PC-9 (cell line): ENCODE results near the gene AKAP12.

Experiments
- EZH2 ChIP-seq: fragments of 200-600 bp; sonication (generic); IDR thresholded peaks from 2 replicates; pipeline ENCODE4 v1.8.0; 2017; ENCODE audit warnings: antibody characterized with exemption, low read depth
- TF ChIP-seq, protein P1 (sequence below): fragments of 200-600 bp; sonication (generic); conservative IDR thresholded peaks from 2 replicates; pipeline ENCODE4 v1.6.1; 2017; ENCODE audit warnings: mixed run types, antibody characterized with exemption, mild to moderate bottlenecking, moderate library complexity

GRCh38 chr6:151219192-151219591 lies 20.6 kb upstream of the AKAP12 start:
- no peak for TF ChIP-seq EZH2
- TF ChIP-seq, protein P1, sequence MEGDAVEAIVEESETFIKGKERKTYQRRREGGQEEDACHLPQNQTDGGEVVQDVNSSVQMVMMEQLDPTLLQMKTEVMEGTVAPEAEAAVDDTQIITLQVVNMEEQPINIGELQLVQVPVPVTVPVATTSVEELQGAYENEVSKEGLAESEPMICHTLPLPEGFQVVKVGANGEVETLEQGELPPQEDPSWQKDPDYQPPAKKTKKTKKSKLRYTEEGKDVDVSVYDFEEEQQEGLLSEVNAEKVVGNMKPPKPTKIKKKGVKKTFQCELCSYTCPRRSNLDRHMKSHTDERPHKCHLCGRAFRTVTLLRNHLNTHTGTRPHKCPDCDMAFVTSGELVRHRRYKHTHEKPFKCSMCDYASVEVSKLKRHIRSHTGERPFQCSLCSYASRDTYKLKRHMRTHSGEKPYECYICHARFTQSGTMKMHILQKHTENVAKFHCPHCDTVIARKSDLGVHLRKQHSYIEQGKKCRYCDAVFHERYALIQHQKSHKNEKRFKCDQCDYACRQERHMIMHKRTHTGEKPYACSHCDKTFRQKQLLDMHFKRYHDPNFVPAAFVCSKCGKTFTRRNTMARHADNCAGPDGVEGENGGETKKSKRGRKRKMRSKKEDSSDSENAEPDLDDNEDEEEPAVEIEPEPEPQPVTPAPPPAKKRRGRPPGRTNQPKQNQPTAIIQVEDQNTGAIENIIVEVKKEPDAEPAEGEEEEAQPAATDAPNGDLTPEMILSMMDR, result no peak
